B cell (primary cell): Measurements from ENCODE around the gene PDGFA. TPM values are rescaled to one million over a fixed set of nuclear protein-coding genes. Genes with fewer than 3 reads are reported as not detected.

ENCODE experiments used
- ATAC-seq: fragments of 200-7000 bp; cut with Tn5 transposase; one replicate; pipeline ENCODE4 v1.10.0; 2021; ENCODE audit warnings: low read depth, mild to moderate bottlenecking, moderate number of reproducible peaks, moderate library complexity
- CTCF ChIA-PET: fragments of 350-600 bp; sonication (Branson Sonifier 250); formaldehyde crosslinking; loops from one replicate; lab custom pipeline; 2021; ENCODE audit warnings: antibody characterized with exemption, inconsistent platforms; lab: Charles Lee
- POLR2A ChIA-PET: fragments of 350-600 bp; sonication (Branson Sonifier 250); formaldehyde crosslinking; loops from one replicate; lab custom pipeline; 2021; ENCODE audit warnings: antibody characterized with exemption; lab: Charles Lee
- DNase-seq: peaks from one replicate; pipeline ENCODE4 v3.0.0; 2013
- H2AFZ ChIP-seq: 2 replicates; pipeline ENCODE4 v1.6.1; 2012; ENCODE audit warnings: mild to moderate bottlenecking, low read depth, low read length; ENCODE audit not compliant: insufficient read depth, poor library complexity, severe bottlenecking
- H3K27ac ChIP-seq, 2 donors: 1 replicate in 1 of 2; 2 replicates in 1 of 2; pipeline ENCODE4 v1.5.1; 2012 to 2013; ENCODE audit warnings: low read length in 2 of 2, mild to moderate bottlenecking in 2 of 2, moderate library complexity in 1 of 2
- H3K27me3 ChIP-seq, 4 experiments: fragments of 200-600 bp in 1 of 4; sonication (generic) in 1 of 4; replicated peaks in 1 of 4; 1 replicate in 2 of 4; 2 replicates in 2 of 4; pipeline versions ENCODE4 v1.6.1 to v1.7.0; 2013 to 2016; ENCODE audit warnings: low read length in 3 of 4, mild to moderate bottlenecking in 2 of 4, mixed read lengths in 1 of 4, moderate library complexity in 1 of 4; ENCODE audit not compliant: insufficient read depth in 4 of 4, control insufficient read depth in 3 of 4; ENCODE audit errors: control extremely low read depth in 1 of 4
- H3K36me3 ChIP-seq, 2 experiments: replicated peaks in 1 of 2; 1 replicate in 1 of 2; 2 replicates in 1 of 2; pipeline versions ENCODE4 v1.6.1 to v1.7.1; 2013; ENCODE audit warnings: low read length in 1 of 2; ENCODE audit not compliant: insufficient read depth in 2 of 2, control insufficient read depth in 1 of 2; ENCODE audit errors: control extremely low read depth in 1 of 2, extremely low read depth in 1 of 2
- H3K4me1 ChIP-seq, 2 donors: fragments of 200-600 bp in 1 of 2; sonication (generic) in 1 of 2; 1 replicate in 1 of 2; 2 replicates in 1 of 2; pipeline versions ENCODE4 v1.5.1 to v1.6.1; 2013 to 2017; ENCODE audit warnings: low read length in 2 of 2; ENCODE audit not compliant: control insufficient read depth in 2 of 2, insufficient read depth in 2 of 2
- H3K4me2 ChIP-seq: replicated peaks from 2 replicates; pipeline ENCODE3; 2012; ENCODE audit warnings: mild to moderate bottlenecking, low read depth, low read length; ENCODE audit not compliant: poor library complexity, severe bottlenecking
- H3K4me3 ChIP-seq, 5 experiments: fragments of 200-600 bp in 1 of 5; sonication (generic) in 1 of 5; 1 replicate in 3 of 5; 2 replicates in 2 of 5; pipeline versions ENCODE4 v1.5.1 to v1.7.0; 2011 to 2016; ENCODE audit warnings: low read length in 4 of 5, mild to moderate bottlenecking in 4 of 5, low read depth in 2 of 5, control low read depth in 1 of 5, moderate library complexity in 1 of 5; ENCODE audit not compliant: insufficient read depth in 1 of 5; ENCODE audit errors: control extremely low read depth in 1 of 5, extremely low read depth in 1 of 5
- H3K79me2 ChIP-seq: fragments of 200-600 bp; sonication (generic); one replicate; pipeline ENCODE4 v1.6.0; 2016; ENCODE audit warnings: low read length; ENCODE audit not compliant: control insufficient read depth, insufficient read depth
- H3K9ac ChIP-seq: fragments of 200-600 bp; sonication (generic); 2 replicates; pipeline ENCODE4 v1.6.1; 2017; ENCODE audit warnings: mild to moderate bottlenecking, low read length, moderate library complexity
- H3K9me3 ChIP-seq, 3 donors: one replicate each; pipeline versions ENCODE4 v1.6.1 to v1.7.1; 2013; ENCODE audit warnings: low read length in 2 of 3; ENCODE audit not compliant: control insufficient read depth in 2 of 3, insufficient read depth in 1 of 3; ENCODE audit errors: control extremely low read depth in 1 of 3
- H4K20me1 ChIP-seq: 2 replicates; pipeline ENCODE4 v1.6.0; 2012; ENCODE audit warnings: mild to moderate bottlenecking, low read length; ENCODE audit not compliant: insufficient read depth, control insufficient read depth, poor library complexity, severe bottlenecking
- H3K27ac Mint-ChIP-seq: one replicate; pipeline ENCODE4 v1.8.0; 2021; ENCODE audit warnings: mixed read lengths
- H3K27me3 Mint-ChIP-seq: one replicate; pipeline ENCODE4 v1.8.0; 2021; ENCODE audit warnings: mixed read lengths
- H3K4me1 Mint-ChIP-seq: one replicate; pipeline ENCODE4 v1.8.0; 2021; ENCODE audit warnings: mixed read lengths
- H3K4me3 Mint-ChIP-seq: one replicate; pipeline ENCODE4 v1.8.0; 2021; ENCODE audit warnings: mixed read lengths
- H3K9me3 Mint-ChIP-seq: one replicate; pipeline ENCODE4 v1.8.0; 2022; ENCODE audit warnings: mixed read lengths; ENCODE audit not compliant: insufficient read depth
- CTCF ChIP-seq: fragments of 200-600 bp; IDR thresholded peaks from one replicate; pipeline ENCODE4 v1.8.0; 2022; ENCODE audit warnings: antibody characterized with exemption, mild to moderate bottlenecking
- EZH2 ChIP-seq: IDR thresholded peaks from 2 replicates; pipeline ENCODE4 v1.6.1; 2012; ENCODE audit warnings: borderline replicate concordance, low read depth, mild to moderate bottlenecking, moderate library complexity, low read length; ENCODE audit not compliant: insufficient read depth, poor library complexity, severe bottlenecking
- WGBS: methylation state at CpG from one replicate; pipeline ENCODE4 v1.1.5; 2013; ENCODE audit warnings: missing lambda C conversion rate; ENCODE audit not compliant: insufficient coverage; 5-methylcytosine and 5-hydroxymethylcytosine counted together
- intact Hi-C: fragments of 100-400 bp; cut with micrococcal nuclease; formaldehyde crosslinking; loops from one replicate; pipeline ENCODE4 v1.10.0; 2022
- polyA plus RNA-seq: library from polyadenylated mRNA; depleted of rRNA; stranded (reverse); fragments of >200 nt; gene quantifications from 2 replicates; pipeline ENCODE4 v1.2.3, GENCODE V29; 2012
- total RNA-seq, 2 donors: library from RNA; stranded (reverse); fragments of 120-200 nt in 1 of 2; gene quantifications; 1 replicate in 1 of 2; 2 replicates in 1 of 2; pipeline versions ENCODE4 v1.2.3 to v1.2.4, GENCODE V29; 2013 to 2022

The PDGFA gene
- total and polyA plus RNA-seq, 2 donors (not counting 1 experiment from before 2014, with no cell fraction given), result 0.36 to 1.5 TPM

- DNase-seq, result no peak
These were observed 42.8 kb downstream of the PDGFA start for GRCh38 chr7:476736-477360.

More at GRCh38 chr7:476736-477360, 42.8 kb downstream of the PDGFA start:
- H3K9ac ChIP-seq, result no peak overlapping the region
- no peak overlapping the region for H3K27ac ChIP-seq
- peaks cover 0 to 5% (median 1%) of the 10 kb centered on the region in 4 experiments for H3K27me3 ChIP-seq
- no peak for ATAC-seq
- H3K36me3 ChIP-seq, result no peaks in the 10 kb centered on the region
- intact Hi-C loops, result no loop called here
- WGBS, result 86% methylated on average over 33 of the region's 33 CpGs
- ChIA-PET POLR2A (no interaction called here), CTCF (no interaction called here)
- H3K9me3 Mint-ChIP-seq, result no peaks in the 10 kb centered on the region
- H3K9me3 ChIP-seq, result peaks cover 0 to 37% (median 0%) of the 10 kb centered on the region in 3 donors
- H3K79me2 ChIP-seq, result no peaks in the 10 kb centered on the region
- no peak overlapping the region for H3K27ac Mint-ChIP-seq
- no peaks in the 10 kb centered on the region for H3K4me1 Mint-ChIP-seq
- H3K27me3 Mint-ChIP-seq, result peaks cover 14% of the 10 kb centered on the region
- no peak overlapping the region for H2AFZ ChIP-seq
- H3K4me2 ChIP-seq, result no peak overlapping the region
- no peak overlapping the region for H3K4me3 Mint-ChIP-seq
- H3K4me1 ChIP-seq, result no peaks in the 10 kb centered on the region
- H3K4me3 ChIP-seq, result no peak overlapping the region
- H4K20me1 ChIP-seq, result no peaks in the 10 kb centered on the region
- TF ChIP-seq EZH2 (no peak), CTCF (no peak)
